ENCODE measurements around the gene ROBO4. TPM values are rescaled to one million over a fixed set of nuclear protein-coding genes. Genes with fewer than 3 reads are reported as not detected.

The ROBO4 gene
- total RNA-seq, 4 donors from 2014 or later: 4.8 to 31.8 (median 6.4) TPM

- in situ Hi-C loops (cut with MboI; ENCODE audit: low pct_ligation_motif_present in 1 of 4, low pct_unique_long_range_greater_than_20kb in 1 of 4, low sequenced_read_pairs in 3 of 4) (loop anchor here in 1 of 4 donors (25.0 kb wide), 1 partner anchor 453 kb away; the partner anchor contains the start of gene OR8B4), intact Hi-C loops (cut with DNase I; ENCODE audit: low total_unique reads) (loop anchor here (10.0 kb wide), 1 partner anchor 201 kb away; no protein-coding TSS in a partner anchor)
- DNase-seq: no peak
- Histone ChIP-seq H3K4me1 (peaks cover 12 to 49% (median 22%) of the 10 kb centered on the region in 4 donors), H3K27ac (no peak within 1 kb of the TSS), H3K27me3 (peaks cover 99% of the 10 kb centered on the region), H3K36me3 (no peaks in the 10 kb centered on the region), H3K4me3 (peak within 1 kb of the TSS in 2 of 4 donors; percentile 9 to 42), H3K9me3 (no peaks in the 10 kb centered on the region)
- WGBS, 2 donors (ENCODE audit: low coverage in 1 of 2): 0 to 16% methylated on average over 4 to 53 of the region's 53 CpGs
- TF ChIP-seq POLR2A (IDR thresholded peaks at IDR 0.05): no peak
- TF ChIP-seq CTCF (IDR thresholded peaks at IDR 0.05): no peak
- TF ChIP-seq POLR2AphosphoS5 (IDR thresholded peaks at IDR 0.05): no peak
- no peak for TF ChIP-seq EP300 (IDR thresholded peaks at IDR 0.05; ENCODE audit: low read depth)
Measured at GRCh38 chr11:124865181-124865901, 32.3 kb downstream of the ROBO4 start, which contains the start of gene ROBO3. TSS of gene ROBO3 (plus strand) at chr11:124865432. CDS start at chr11:124865578, 146 bp downstream.

GRCh38 chr11:124864892-124865180 lies 32.8 kb downstream of the ROBO4 start:
- 13% methylated on average over 9 of the region's 9 CpGs; no CpG with 5 or more reads in 1 of the 2 donors for WGBS, 2 donors (ENCODE audit: low coverage in 1 of 2)
- in situ Hi-C loops (cut with MboI; ENCODE audit: low pct_ligation_motif_present in 1 of 4, low pct_unique_long_range_greater_than_20kb in 1 of 4, low sequenced_read_pairs in 3 of 4): loop anchor here in 1 of 4 donors (25.0 kb wide), 1 partner anchor 453 kb away; the partner anchor contains the start of gene OR8B4
- H3K4me3 ChIP-seq: no peak overlapping the region
- TF ChIP-seq CTCF (IDR thresholded peaks at IDR 0.05) (no peak), POLR2AphosphoS5 (IDR thresholded peaks at IDR 0.05) (no peak), POLR2A (IDR thresholded peaks at IDR 0.05) (no peak), EP300 (IDR thresholded peaks at IDR 0.05; ENCODE audit: low read depth) (no peak)
- no peaks in the 10 kb centered on the region for H3K9me3 ChIP-seq
- peaks cover 12 to 49% (median 22%) of the 10 kb centered on the region in 4 donors for H3K4me1 ChIP-seq
- intact Hi-C loops (cut with DNase I; ENCODE audit: low total_unique reads): loop anchor here (10.0 kb wide), 1 partner anchor 200 kb away; no protein-coding TSS in a partner anchor
- peaks cover 99% of the 10 kb centered on the region for H3K27me3 ChIP-seq
- DNase-seq: no peak
- H3K27ac ChIP-seq: no peak overlapping the region
- H3K36me3 ChIP-seq: no peaks in the 10 kb centered on the region

GRCh38 chr11:124864176-124864891 lies 33.3 kb downstream of the ROBO4 start:
- Histone ChIP-seq H3K27me3 (peaks cover 99% of the 10 kb centered on the region), H3K36me3 (no peaks in the 10 kb centered on the region), H3K27ac (no peak overlapping the region), H3K4me3 (no peak overlapping the region), H3K4me1 (peaks cover 12 to 47% (median 22%) of the 10 kb centered on the region in 4 donors), H3K9me3 (no peaks in the 10 kb centered on the region)
- in situ Hi-C loops (cut with MboI; ENCODE audit: low pct_ligation_motif_present in 1 of 4, low pct_unique_long_range_greater_than_20kb in 1 of 4, low sequenced_read_pairs in 3 of 4): loop anchor here in 1 of 4 donors (25.0 kb wide), 1 partner anchor 452 kb away; the partner anchor contains the start of gene OR8B4
- intact Hi-C loops (cut with DNase I; ENCODE audit: low total_unique reads): loop anchor here (10.0 kb wide), 1 partner anchor 200 kb away; no protein-coding TSS in a partner anchor
- TF ChIP-seq POLR2A (IDR thresholded peaks at IDR 0.05): no peak
- no peak for TF ChIP-seq CTCF (IDR thresholded peaks at IDR 0.05)
- TF ChIP-seq POLR2AphosphoS5 (IDR thresholded peaks at IDR 0.05): no peak
- TF ChIP-seq EP300 (IDR thresholded peaks at IDR 0.05; ENCODE audit: low read depth): no peak
- no peak for DNase-seq
- WGBS, 2 donors (ENCODE audit: low coverage in 1 of 2): 14 to 15% methylated on average over 3 to 18 of the region's 18 CpGs

GRCh38 chr11:124863826-124864165 lies 33.9 kb downstream of the ROBO4 start:
- Histone ChIP-seq H3K4me1 (peaks cover 12 to 42% (median 22%) of the 10 kb centered on the region in 4 donors), H3K27me3 (peaks cover 99% of the 10 kb centered on the region), H3K4me3 (no peak overlapping the region), H3K27ac (no peak overlapping the region), H3K36me3 (no peaks in the 10 kb centered on the region), H3K9me3 (no peaks in the 10 kb centered on the region)
- no peak for DNase-seq
- TF ChIP-seq EP300 (IDR thresholded peaks at IDR 0.05; ENCODE audit: low read depth) (no peak), POLR2AphosphoS5 (IDR thresholded peaks at IDR 0.05) (no peak), POLR2A (IDR thresholded peaks at IDR 0.05) (no peak), CTCF (IDR thresholded peaks at IDR 0.05) (no peak)
- WGBS, 2 donors (ENCODE audit: low coverage in 1 of 2): 7% methylated on average over 9 of the region's 9 CpGs; no CpG with 5 or more reads in 1 of the 2 donors
- in situ Hi-C loops (cut with MboI; ENCODE audit: low pct_ligation_motif_present in 1 of 4, low pct_unique_long_range_greater_than_20kb in 1 of 4, low sequenced_read_pairs in 3 of 4): loop anchor here in 1 of 4 donors (25.0 kb wide), 1 partner anchor 451 kb away; the partner anchor contains the start of gene OR8B4
- intact Hi-C loops (cut with DNase I; ENCODE audit: low total_unique reads): loop anchor here (10.0 kb wide), 1 partner anchor 199 kb away; no protein-coding TSS in a partner anchor
